GM12878 (cell line): ENCODE results near the gene TRAPPC3. TPM values are rescaled to one million over a fixed set of nuclear protein-coding genes. Genes with fewer than 3 reads are reported as not detected.

Source experiments
- EED ChIP-seq: sonication (generic); IDR thresholded peaks from 2 replicates; pipeline ENCODE4 v1.6.1; 2016; ENCODE audit warnings: antibody characterized with exemption, low read depth
- HDGF ChIP-seq: fragments of 450-650 bp; IDR thresholded peaks from 2 replicates; pipeline ENCODE4 v1.6.1; 2016; ENCODE audit warnings: antibody characterized with exemption
- POU2F2 ChIP-seq: IDR thresholded peaks from 3 replicates; pipeline ENCODE4 v1.6.1; 2011; ENCODE audit warnings: low read depth, mild to moderate bottlenecking, low read length, borderline replicate concordance
- SIX5 ChIP-seq: IDR thresholded peaks from 2 replicates; pipeline ENCODE4 v1.6.1; 2011; ENCODE audit warnings: mild to moderate bottlenecking, low read depth, low read length, moderate library complexity; ENCODE audit not compliant: severe bottlenecking
- YBX1 ChIP-seq: fragments of 450-650 bp; IDR thresholded peaks from 2 replicates; pipeline ENCODE4 v1.6.1; 2016; ENCODE audit warnings: antibody characterized with exemption
- polyA plus RNA-seq, 11 experiments: library from polyadenylated mRNA; depleted of rRNA in 4 of 11; unstranded in 6 of 11; stranded (reverse) in 5 of 11; fragments of >200 nt; fragmentation: Nextera tagmentation in 4 of 11; fragmentation: Illumina TruSeq in 1 of 11; extraction: Ambion mirVana in 4 of 11; extraction: Trizol in 1 of 11; gene quantifications; 1 replicate in 1 of 11; 2 replicates in 10 of 11; pipeline versions ENCODE4 v1.2.1 to v1.2.3, GENCODE V29; 2011 to 2016; ENCODE audit warnings: inconsistent platforms in 2 of 11, missing spikeins in 2 of 11, low read depth in 1 of 11
- total RNA-seq, 4 experiments: library from RNA; depleted of rRNA in 3 of 4; stranded (reverse); fragments of >200 nt in 3 of 4; fragmentation: Illumina TruSeq in 1 of 4; extraction: Trizol in 1 of 4; gene quantifications; 2 replicates each; pipeline versions ENCODE4 v1.2.1 to v1.2.3, GENCODE V29; 2013 to 2021
- TF ChIP-seq, protein P1 (sequence below): fragments of 450-650 bp; conservative IDR thresholded peaks from 2 replicates; pipeline ENCODE4 v1.6.1; 2017; ENCODE audit warnings: mild to moderate bottlenecking, moderate library complexity
- TF ChIP-seq, protein P2 (sequence below): IDR thresholded peaks from 2 replicates; pipeline ENCODE4 v1.6.1; 2012; ENCODE audit warnings: improper control_type of control experiment, low read depth, low read length; ENCODE audit not compliant: insufficient replicate concordance
- TF ChIP-seq, protein P3 (sequence below), 3 experiments: IDR thresholded peaks in 2 of 3; conservative IDR thresholded peaks in 1 of 3; 2 replicates each; pipeline ENCODE4 v1.5.1; 2011; ENCODE audit warnings: low read depth in 3 of 3, low read length in 3 of 3, mild to moderate bottlenecking in 3 of 3, control low read depth in 2 of 3, moderate library complexity in 2 of 3, inconsistent platforms in 1 of 3, mixed read lengths in 1 of 3; ENCODE audit not compliant: control insufficient read depth in 2 of 3, insufficient read depth in 1 of 3; ENCODE audit errors: extremely low read depth in 1 of 3

Gene TRAPPC3
- total and polyA plus RNA-seq, 10 of the 15 experiments (the other 5 are each of a cell fraction or from before 2014, with no cell fraction given), result 14.7 to 122 (median 70.5) TPM

DNA sequence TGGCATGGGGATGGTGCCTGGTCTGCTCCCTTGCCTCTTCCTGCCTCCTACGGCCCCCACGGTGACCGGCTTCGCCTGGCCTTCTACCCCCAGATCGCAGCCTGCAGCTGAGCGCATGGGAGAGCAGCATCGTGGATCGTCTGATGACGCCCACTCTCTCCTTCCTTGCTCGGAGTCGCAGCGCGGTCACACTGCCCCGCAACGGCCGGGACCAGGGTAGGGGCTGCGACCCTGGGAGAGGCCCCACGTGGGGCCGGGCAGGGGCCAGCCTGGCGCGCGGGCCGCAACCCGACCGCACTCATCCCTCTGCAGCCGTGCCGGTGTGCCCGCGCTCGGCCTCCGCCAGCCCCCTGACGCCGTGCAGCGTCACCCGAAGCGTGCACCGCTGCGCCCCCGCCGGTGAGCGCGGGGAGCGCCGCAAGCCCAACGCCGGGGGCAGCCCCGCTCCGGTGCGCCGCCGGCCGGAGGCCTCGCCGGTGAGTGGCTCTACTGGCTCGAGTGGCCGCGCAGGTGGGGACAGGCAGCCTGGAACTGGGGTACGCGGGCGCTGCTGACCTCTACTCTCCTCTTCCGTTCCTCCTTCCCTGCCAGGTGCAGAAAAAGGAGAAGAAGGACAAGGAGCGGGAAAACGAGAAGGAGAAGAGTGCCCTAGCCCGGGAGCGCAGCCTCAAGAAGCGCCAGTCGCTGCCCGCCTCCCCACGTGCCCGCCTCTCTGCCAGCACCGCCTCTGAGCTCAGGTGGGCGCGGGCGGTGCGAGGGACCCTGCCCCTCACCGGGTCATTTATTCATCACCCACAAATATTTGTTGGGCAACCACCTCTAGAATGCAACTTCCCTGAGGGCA lies 27.0 kb upstream of the TRAPPC3 start (continued):
- TF ChIP-seq, protein P1, sequence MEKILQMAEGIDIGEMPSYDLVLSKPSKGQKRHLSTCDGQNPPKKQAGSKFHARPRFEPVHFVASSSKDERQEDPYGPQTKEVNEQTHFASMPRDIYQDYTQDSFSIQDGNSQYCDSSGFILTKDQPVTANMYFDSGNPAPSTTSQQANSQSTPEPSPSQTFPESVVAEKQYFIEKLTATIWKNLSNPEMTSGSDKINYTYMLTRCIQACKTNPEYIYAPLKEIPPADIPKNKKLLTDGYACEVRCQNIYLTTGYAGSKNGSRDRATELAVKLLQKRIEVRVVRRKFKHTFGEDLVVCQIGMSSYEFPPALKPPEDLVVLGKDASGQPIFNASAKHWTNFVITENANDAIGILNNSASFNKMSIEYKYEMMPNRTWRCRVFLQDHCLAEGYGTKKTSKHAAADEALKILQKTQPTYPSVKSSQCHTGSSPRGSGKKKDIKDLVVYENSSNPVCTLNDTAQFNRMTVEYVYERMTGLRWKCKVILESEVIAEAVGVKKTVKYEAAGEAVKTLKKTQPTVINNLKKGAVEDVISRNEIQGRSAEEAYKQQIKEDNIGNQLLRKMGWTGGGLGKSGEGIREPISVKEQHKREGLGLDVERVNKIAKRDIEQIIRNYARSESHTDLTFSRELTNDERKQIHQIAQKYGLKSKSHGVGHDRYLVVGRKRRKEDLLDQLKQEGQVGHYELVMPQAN, result no peak
- no peak for TF ChIP-seq POU2F2
- TF ChIP-seq, protein P2, sequence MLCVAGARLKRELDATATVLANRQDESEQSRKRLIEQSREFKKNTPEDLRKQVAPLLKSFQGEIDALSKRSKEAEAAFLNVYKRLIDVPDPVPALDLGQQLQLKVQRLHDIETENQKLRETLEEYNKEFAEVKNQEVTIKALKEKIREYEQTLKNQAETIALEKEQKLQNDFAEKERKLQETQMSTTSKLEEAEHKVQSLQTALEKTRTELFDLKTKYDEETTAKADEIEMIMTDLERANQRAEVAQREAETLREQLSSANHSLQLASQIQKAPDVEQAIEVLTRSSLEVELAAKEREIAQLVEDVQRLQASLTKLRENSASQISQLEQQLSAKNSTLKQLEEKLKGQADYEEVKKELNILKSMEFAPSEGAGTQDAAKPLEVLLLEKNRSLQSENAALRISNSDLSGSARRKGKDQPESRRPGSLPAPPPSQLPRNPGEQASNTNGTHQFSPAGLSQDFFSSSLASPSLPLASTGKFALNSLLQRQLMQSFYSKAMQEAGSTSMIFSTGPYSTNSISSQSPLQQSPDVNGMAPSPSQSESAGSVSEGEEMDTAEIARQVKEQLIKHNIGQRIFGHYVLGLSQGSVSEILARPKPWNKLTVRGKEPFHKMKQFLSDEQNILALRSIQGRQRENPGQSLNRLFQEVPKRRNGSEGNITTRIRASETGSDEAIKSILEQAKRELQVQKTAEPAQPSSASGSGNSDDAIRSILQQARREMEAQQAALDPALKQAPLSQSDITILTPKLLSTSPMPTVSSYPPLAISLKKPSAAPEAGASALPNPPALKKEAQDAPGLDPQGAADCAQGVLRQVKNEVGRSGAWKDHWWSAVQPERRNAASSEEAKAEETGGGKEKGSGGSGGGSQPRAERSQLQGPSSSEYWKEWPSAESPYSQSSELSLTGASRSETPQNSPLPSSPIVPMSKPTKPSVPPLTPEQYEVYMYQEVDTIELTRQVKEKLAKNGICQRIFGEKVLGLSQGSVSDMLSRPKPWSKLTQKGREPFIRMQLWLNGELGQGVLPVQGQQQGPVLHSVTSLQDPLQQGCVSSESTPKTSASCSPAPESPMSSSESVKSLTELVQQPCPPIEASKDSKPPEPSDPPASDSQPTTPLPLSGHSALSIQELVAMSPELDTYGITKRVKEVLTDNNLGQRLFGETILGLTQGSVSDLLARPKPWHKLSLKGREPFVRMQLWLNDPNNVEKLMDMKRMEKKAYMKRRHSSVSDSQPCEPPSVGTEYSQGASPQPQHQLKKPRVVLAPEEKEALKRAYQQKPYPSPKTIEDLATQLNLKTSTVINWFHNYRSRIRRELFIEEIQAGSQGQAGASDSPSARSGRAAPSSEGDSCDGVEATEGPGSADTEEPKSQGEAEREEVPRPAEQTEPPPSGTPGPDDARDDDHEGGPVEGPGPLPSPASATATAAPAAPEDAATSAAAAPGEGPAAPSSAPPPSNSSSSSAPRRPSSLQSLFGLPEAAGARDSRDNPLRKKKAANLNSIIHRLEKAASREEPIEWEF, result no peak
- no peak for TF ChIP-seq EED
- no peak for TF ChIP-seq SIX5
- TF ChIP-seq YBX1, result no peak
- TF ChIP-seq, protein P3, sequence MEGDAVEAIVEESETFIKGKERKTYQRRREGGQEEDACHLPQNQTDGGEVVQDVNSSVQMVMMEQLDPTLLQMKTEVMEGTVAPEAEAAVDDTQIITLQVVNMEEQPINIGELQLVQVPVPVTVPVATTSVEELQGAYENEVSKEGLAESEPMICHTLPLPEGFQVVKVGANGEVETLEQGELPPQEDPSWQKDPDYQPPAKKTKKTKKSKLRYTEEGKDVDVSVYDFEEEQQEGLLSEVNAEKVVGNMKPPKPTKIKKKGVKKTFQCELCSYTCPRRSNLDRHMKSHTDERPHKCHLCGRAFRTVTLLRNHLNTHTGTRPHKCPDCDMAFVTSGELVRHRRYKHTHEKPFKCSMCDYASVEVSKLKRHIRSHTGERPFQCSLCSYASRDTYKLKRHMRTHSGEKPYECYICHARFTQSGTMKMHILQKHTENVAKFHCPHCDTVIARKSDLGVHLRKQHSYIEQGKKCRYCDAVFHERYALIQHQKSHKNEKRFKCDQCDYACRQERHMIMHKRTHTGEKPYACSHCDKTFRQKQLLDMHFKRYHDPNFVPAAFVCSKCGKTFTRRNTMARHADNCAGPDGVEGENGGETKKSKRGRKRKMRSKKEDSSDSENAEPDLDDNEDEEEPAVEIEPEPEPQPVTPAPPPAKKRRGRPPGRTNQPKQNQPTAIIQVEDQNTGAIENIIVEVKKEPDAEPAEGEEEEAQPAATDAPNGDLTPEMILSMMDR (IDR thresholded peaks at IDR 0.05 in 2 of 3, conservative IDR thresholded peaks at IDR 0.05 in 1 of 3; ENCODE audit: control insufficient read depth in 2 of 3, extremely low read depth in 1 of 3, insufficient read depth in 1 of 3, low read depth in 3 of 3, low read length in 3 of 3), result no peak
- TF ChIP-seq HDGF, result no peak
